Measurements from ENCODE around the gene PNPLA8.

The PNPLA8 gene

GRCh38 chr7:108525985-108526767 lies at the start of gene PNPLA8 (continued):
- TF ChIP-seq HIC1 (tag by site-specific recombination; IDR thresholded peaks at IDR 0.05) (0 out of 2 replicates have a peak, but pooled peaks have one; percentile 12), ZNF560 (tag by site-specific recombination; IDR thresholded peaks at IDR 0.05; ENCODE audit: borderline replicate concordance) (no peak), ZNF426 (tag by site-specific recombination; IDR thresholded peaks at IDR 0.05) (no peak), ZNF76 (tag by site-specific recombination; IDR thresholded peaks at IDR 0.05; ENCODE audit: borderline replicate concordance, low read depth) (no peak), SP3 (tag by site-specific recombination; IDR thresholded peaks at IDR 0.05) (peak; percentile 99), REPIN1 (tag by site-specific recombination; IDR thresholded peaks at IDR 0.05; ENCODE audit: low read depth) (no peak), ZNF654 (tag by site-specific recombination; IDR thresholded peaks at IDR 0.05; ENCODE audit: low read depth) (no peak), ZNF843 (tag by site-specific recombination; IDR thresholded peaks at IDR 0.05) (peak; percentile 40; the same call in 1 of the 2 replicates), SETDB1 (IDR thresholded peaks at IDR 0.05; ENCODE audit: insufficient read length, low read length) (no peak), ZNF19 (tag by site-specific recombination; IDR thresholded peaks at IDR 0.05; ENCODE audit: low read depth) (no peak), GLIS2 (tag by site-specific recombination; IDR thresholded peaks at IDR 0.05) (no peak; the same call in 1 of the 2 replicates), ZBTB48 (tag by site-specific recombination; IDR thresholded peaks at IDR 0.05) (0 out of 2 replicates have a peak, but pooled peaks have one; percentile 40), ZNF155 (tag by site-specific recombination; IDR thresholded peaks at IDR 0.05) (no peak), PATZ1 (tag by site-specific recombination; IDR thresholded peaks at IDR 0.05) (peak; percentile 75), ZNF175 (tag by site-specific recombination; IDR thresholded peaks at IDR 0.05) (no peak), TSHZ1 (tag by site-specific recombination; IDR thresholded peaks at IDR 0.05; ENCODE audit: borderline replicate concordance) (peak; percentile 7; the same call in 1 of the 2 replicates), CTCF (tag by site-specific recombination; IDR thresholded peaks at IDR 0.05) (peak; percentile 12; the same call in 1 of the 2 replicates), IKZF3 (tag by site-specific recombination; IDR thresholded peaks at IDR 0.05) (peak; percentile 88), PBX3 (CRISPR knock-in tag; IDR thresholded peaks at IDR 0.05) (peak; percentile 94; the same call in 1 of the 2 replicates), KLF10 (tag by site-specific recombination; IDR thresholded peaks at IDR 0.05) (peak; percentile 94), ZNF274 (IDR thresholded peaks at IDR 0.05; ENCODE audit: low read length) (no peak), ZNF274 (tag by site-specific recombination; IDR thresholded peaks at IDR 0.05; ENCODE audit: borderline replicate concordance) (no peak), ZNF335 (tag by site-specific recombination; conservative IDR thresholded peaks at IDR 0.05) (peak; percentile 93), ZNF362 (tag by site-specific recombination; IDR thresholded peaks at IDR 0.05) (no peak), ZNF24 (tag by site-specific recombination; IDR thresholded peaks at IDR 0.05) (peak; percentile 12; the same call in 1 of the 2 replicates), MYNN (tag by site-specific recombination; IDR thresholded peaks at IDR 0.05; ENCODE audit: borderline replicate concordance) (no peak), ZNF664 (tag by site-specific recombination; IDR thresholded peaks at IDR 0.05) (no peak)

Data from HEK293 (cell line).